GM19467 (cell line): Measurements from ENCODE around the gene FAM170B.

ENCODE experiments used
- ATAC-seq: cut with Tn5 transposase; IDR thresholded peaks from one replicate; pipeline ENCODE4 v1.9.1; 2021; ENCODE audit warnings: mild to moderate bottlenecking, moderate library complexity; ENCODE audit not compliant: unreplicated experiment

The FAM170B gene

GRCh38 chr10:49133706-49134248, at the start of gene FAM170B:
FAM170B (minus strand) TSS chr10:49134021; CDS start chr10:49133918, 103 bp downstream.
- no peak for ATAC-seq

GRCh38 chr10:49182776-49183175, 49.0 kb upstream of the FAM170B start:
- no peak for ATAC-seq

- ATAC-seq: no peak
Measured at GRCh38 chr10:49180444-49180860, 46.6 kb upstream of the FAM170B start.

GRCh38 chr10:49179699-49180443, 46.0 kb upstream of the FAM170B start:
- no peak for ATAC-seq

- ATAC-seq: no peak
Measured at GRCh38 chr10:49178489-49179471, 45.0 kb upstream of the FAM170B start.

GRCh38 chr10:49177391-49178355, 43.9 kb upstream of the FAM170B start:
- peak; percentile 61 for ATAC-seq

- ATAC-seq: no peak
Measured at GRCh38 chr10:49176310-49177268, 42.8 kb upstream of the FAM170B start.

- no peak for ATAC-seq
Measured at GRCh38 chr10:49175587-49176309, 41.9 kb upstream of the FAM170B start.

- ATAC-seq: no peak
Measured at GRCh38 chr10:49174926-49175500, 41.2 kb upstream of the FAM170B start.

- ATAC-seq: no peak
Measured at GRCh38 chr10:49174261-49174925, 40.6 kb upstream of the FAM170B start.

GRCh38 chr10:49173853-49174252, 40.0 kb upstream of the FAM170B start:
- ATAC-seq: no peak

- no peak for ATAC-seq
Measured at GRCh38 chr10:49173201-49173772, 39.5 kb upstream of the FAM170B start.

- ATAC-seq: no peak
Measured at GRCh38 chr10:49172777-49173132, 38.9 kb upstream of the FAM170B start.

- no peak for ATAC-seq
Measured at GRCh38 chr10:49172061-49172776, 38.4 kb upstream of the FAM170B start.

GRCh38 chr10:49171326-49172060, 37.7 kb upstream of the FAM170B start:
- no peak for ATAC-seq
